ENCODE results near the gene ZG16. TPM values are rescaled to one million over a fixed set of nuclear protein-coding genes. Genes with fewer than 3 reads are reported as not detected.
A peak's percentile ranks its signal among the peaks of the same experiment; 100 is the strongest.

The ZG16 gene
- total and polyA plus RNA-seq, 9 of the 15 experiments (the other 6 are each of a cell fraction or from before 2014, with no cell fraction given), result 0.04 TPM; not detected in 8

DNA sequence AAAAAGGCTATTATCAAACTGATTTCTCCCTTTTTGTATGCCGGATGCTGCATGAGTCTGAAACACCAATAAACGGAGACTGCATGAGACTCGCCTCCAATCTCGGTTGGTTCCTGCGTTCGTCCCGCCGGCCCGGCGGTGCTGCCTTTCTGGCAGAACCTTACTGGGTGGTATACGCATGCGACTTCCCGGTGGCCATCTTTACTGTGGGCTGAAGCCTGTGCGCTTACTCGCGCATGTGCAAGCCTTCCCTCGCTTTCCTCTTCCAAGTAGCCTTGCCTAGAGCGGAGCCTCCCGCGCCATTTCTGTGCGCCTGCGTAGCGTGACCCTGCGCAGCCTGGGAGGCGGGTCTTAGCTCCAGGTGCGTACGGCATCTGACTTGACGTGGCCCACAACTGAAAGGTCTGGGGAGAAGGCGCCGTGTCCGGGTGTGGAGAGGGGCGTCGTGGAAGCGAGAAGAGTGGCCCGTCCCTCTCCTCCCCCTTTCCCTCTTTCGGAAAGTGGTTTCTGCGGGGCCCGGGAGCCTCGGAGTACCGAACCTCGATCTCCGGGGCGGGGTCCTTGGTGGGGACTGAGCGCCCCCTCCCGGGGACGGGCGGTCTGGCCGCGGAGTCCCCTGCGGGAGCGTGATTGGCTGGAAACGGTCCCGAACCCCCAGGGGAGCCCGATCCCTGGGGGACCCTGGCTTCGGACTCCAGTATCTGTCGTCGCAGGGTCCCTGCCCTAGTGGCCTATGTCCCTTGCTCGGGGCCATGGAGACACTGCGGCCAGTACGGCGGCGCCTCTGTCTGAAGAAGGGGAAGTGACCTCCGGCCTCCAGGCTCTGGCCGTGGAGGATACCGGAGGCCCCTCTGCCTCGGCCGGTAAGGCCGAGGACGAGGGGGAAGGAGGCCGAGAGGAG, 38.0 kb downstream of the ZG16 start, which contains the start of gene PAGR1 (continued):
- TF ChIP-seq, protein P1, sequence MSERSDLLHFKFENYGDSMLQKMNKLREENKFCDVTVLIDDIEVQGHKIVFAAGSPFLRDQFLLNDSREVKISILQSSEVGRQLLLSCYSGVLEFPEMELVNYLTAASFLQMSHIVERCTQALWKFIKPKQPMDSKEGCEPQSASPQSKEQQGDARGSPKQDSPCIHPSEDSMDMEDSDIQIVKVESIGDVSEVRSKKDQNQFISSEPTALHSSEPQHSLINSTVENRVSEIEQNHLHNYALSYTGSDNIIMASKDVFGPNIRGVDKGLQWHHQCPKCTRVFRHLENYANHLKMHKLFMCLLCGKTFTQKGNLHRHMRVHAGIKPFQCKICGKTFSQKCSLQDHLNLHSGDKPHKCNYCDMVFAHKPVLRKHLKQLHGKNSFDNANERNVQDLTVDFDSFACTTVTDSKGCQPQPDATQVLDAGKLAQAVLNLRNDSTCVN (CRISPR knock-in tag; IDR thresholded peaks at IDR 0.05), result peak; percentile 77; the same call in 1 of the 2 replicates
- TF ChIP-seq CEBPB (tag; IDR thresholded peaks at IDR 0.05), result no peak
- no peak for TF ChIP-seq RBM14 (IDR thresholded peaks at IDR 0.05; ENCODE audit: borderline replicate concordance, insufficient read depth, low read depth, low read length)
- TF ChIP-seq PML (IDR thresholded peaks at IDR 0.05; ENCODE audit: low read length), result peak; percentile 47; the same call in 1 of the 2 replicates
- peak; percentile 30 for TF ChIP-seq SMC3 (conservative IDR thresholded peaks at IDR 0.05; ENCODE audit: insufficient read depth, low read depth, low read length)
- TF ChIP-seq NR2C2 (CRISPR knock-in tag; IDR thresholded peaks at IDR 0.05), result peak; percentile 91
- peak; percentile 97 for TF ChIP-seq NR2C2 (tag; IDR thresholded peaks at IDR 0.05)
- TF ChIP-seq ZNF444 (CRISPR knock-in tag; IDR thresholded peaks at IDR 0.05), result no peak
- peak; percentile 33 for TF ChIP-seq SP2 (IDR thresholded peaks at IDR 0.05; ENCODE audit: extremely low read depth, low read depth, low read length, poor library complexity, severe bottlenecking)
- no peak for TF ChIP-seq ETS2 (tag; IDR thresholded peaks at IDR 0.05; ENCODE audit: borderline replicate concordance, poor library complexity, severe bottlenecking)
- TF ChIP-seq, protein P2, sequence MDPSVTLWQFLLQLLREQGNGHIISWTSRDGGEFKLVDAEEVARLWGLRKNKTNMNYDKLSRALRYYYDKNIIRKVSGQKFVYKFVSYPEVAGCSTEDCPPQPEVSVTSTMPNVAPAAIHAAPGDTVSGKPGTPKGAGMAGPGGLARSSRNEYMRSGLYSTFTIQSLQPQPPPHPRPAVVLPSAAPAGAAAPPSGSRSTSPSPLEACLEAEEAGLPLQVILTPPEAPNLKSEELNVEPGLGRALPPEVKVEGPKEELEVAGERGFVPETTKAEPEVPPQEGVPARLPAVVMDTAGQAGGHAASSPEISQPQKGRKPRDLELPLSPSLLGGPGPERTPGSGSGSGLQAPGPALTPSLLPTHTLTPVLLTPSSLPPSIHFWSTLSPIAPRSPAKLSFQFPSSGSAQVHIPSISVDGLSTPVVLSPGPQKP (CRISPR knock-in tag; IDR thresholded peaks at IDR 0.05), result no peak
- TF ChIP-seq ZNF57 (CRISPR knock-in tag; IDR thresholded peaks at IDR 0.05), result peak; percentile 78; the same call in 1 of the 2 replicates
- TF ChIP-seq ZSCAN29 (IDR thresholded peaks at IDR 0.05), result no peak
- TF ChIP-seq, protein P3, sequence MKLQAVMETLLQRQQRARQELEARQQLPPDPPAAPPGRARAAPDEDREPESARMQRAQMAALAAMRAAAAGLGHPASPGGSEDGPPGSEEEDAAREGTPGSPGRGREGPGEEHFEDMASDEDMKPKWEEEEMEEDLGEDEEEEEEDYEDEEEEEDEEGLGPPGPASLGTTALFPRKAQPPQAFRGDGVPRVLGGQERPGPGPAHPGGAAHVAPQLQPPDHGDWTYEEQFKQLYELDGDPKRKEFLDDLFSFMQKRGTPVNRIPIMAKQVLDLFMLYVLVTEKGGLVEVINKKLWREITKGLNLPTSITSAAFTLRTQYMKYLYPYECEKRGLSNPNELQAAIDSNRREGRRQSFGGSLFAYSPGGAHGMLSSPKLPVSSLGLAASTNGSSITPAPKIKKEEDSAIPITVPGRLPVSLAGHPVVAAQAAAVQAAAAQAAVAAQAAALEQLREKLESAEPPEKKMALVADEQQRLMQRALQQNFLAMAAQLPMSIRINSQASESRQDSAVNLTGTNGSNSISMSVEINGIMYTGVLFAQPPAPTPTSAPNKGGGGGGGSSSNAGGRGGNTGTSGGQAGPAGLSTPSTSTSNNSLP (IDR thresholded peaks at IDR 0.05; ENCODE audit: borderline replicate concordance, low read depth, low read length), result no peak
- 0 out of 4 replicates have a peak, but pooled peaks of 1 of the 2 experiments have one; percentile 69 for TF ChIP-seq ARNT (IDR thresholded peaks at IDR 0.05)
- TF ChIP-seq PTRF (tag; IDR thresholded peaks at IDR 0.05), result no peak
- no peak for TF ChIP-seq U2AF1 (optimal IDR thresholded peaks at IDR 0.05; ENCODE audit: low read depth, low read length)
- no peak for TF ChIP-seq STAG1 (CRISPR knock-in tag; IDR thresholded peaks at IDR 0.05; ENCODE audit: borderline replicate concordance)
- TF ChIP-seq POLR3G (IDR thresholded peaks at IDR 0.05; ENCODE audit: extremely low read depth, insufficient read length, insufficient replicate concordance), result no peak
- TF ChIP-seq SMARCE1 (IDR thresholded peaks at IDR 0.05), result 0 out of 2 replicates have a peak, but pooled peaks have one; percentile 21
- TF ChIP-seq POLR2B (IDR thresholded peaks at IDR 0.05; ENCODE audit: low read depth, partially characterized antibody), result peak; percentile 92
- no peak for TF ChIP-seq ZFP1 (CRISPR knock-in tag; IDR thresholded peaks at IDR 0.05)
